ENCODE measurements around the gene SDR9C7.

DNA sequence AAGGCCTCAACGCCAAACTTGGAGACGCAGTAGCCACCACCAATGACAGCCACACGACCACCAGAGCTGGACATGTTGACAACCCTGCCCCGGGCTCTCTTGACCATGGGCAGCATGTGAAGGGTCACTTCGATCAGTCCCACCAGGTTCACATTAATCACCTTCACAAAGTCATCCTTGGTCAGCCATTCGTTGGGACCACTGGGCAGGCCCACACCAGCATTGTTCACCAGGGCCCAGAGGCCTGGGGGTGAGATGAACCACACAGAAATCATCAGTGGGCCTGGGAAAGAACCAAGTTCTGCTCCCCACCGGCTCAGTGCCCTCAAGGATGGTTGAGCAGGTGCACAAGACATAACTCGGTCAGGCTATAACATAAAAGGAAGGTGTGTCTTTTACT, 4.0 kb downstream of the SDR9C7 start:
- TF ChIP-seq GATA3 (IDR thresholded peaks at IDR 0.05; ENCODE audit: low read depth, low read length): no peak
- TF ChIP-seq GATA2 (IDR thresholded peaks at IDR 0.05; ENCODE audit: low read depth, low read length): no peak

All from SH-SY5Y (cell line).